SK-N-SH (cell line): ENCODE data around the gene PTCD2.

Experiments used
- CTCF ChIP-seq: fragments of 200-600 bp; sonication (generic); IDR thresholded peaks from 2 replicates; pipeline ENCODE4 v1.6.1; 2017; ENCODE audit warnings: antibody characterized with exemption, mild to moderate bottlenecking, moderate library complexity
- GABPA ChIP-seq: IDR thresholded peaks from 2 replicates; pipeline ENCODE4 v1.4.0; 2012; ENCODE audit warnings: low read depth, mild to moderate bottlenecking
- RCOR1 ChIP-seq: fragments of 150-350 bp; IDR thresholded peaks from 2 replicates; pipeline ENCODE4 v1.6.1; 2017; ENCODE audit warnings: antibody characterized with exemption, low read length
- TCF12 ChIP-seq: IDR thresholded peaks from 2 replicates; pipeline ENCODE4 v1.4.0; 2012
- YY1 ChIP-seq: IDR thresholded peaks from 2 replicates; pipeline ENCODE4 v1.4.0; 2012; ENCODE audit warnings: low read depth, mild to moderate bottlenecking

DNA sequence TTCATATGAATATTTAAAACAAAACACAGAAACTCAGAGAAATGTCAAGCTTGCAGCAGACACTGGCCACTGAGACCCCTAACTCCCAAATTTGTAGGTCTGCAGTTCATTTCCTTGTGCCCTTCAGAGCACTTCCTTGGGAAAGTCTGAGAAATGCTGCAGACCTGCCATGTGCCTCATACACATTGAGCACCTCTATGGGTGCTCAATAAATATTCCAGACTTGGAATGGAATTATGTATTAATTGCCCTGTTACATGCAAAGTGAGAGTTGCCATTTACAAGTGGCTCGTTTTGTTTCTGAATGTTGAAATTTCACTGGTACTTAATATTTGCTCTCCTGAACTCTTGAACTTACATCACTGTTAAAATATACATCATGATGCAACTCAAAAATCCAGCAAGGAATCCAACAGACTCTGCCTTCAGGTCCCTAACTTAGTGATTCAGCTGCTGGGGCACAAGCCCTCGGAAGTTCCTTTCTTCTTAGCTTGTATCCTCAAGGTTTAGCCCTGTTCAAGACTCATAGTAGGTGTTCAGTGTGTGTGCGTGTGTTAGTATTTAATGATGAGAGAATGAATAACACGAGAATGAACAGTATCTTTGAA lies 90.6 kb downstream of the PTCD2 start:
- TF ChIP-seq GABPA (no peak), TCF12 (no peak), CTCF (no peak), YY1 (no peak), RCOR1 (no peak)
